Stimulated activated CD4-positive, alpha-beta T cell treated with anti-CD3 and anti-CD28 coated beads, Interleukin-2, amount 100 ng/mL, for 24 hours (primary cell): ENCODE results near the gene RC3H2.

Source experiments
- DNase-seq, 2 donors: peaks; one replicate each; pipeline ENCODE4 v3.0.0-alpha.2; 2020

RC3H2 gene

GRCh38 chr9:122797316-122798063 lies 107.7 kb downstream of the RC3H2 start:
- DNase-seq = no peak
